ENCODE results near the gene SEPTIN8.

Gene SEPTIN8

GRCh38 chr5:132816554-132816953 lies 39.5 kb upstream of the SEPTIN8 start:
- no peaks in the 10 kb centered on the region for H3K27me3 ChIP-seq (ENCODE audit: low read length)
- H3K9me3 ChIP-seq (ENCODE audit: insufficient read depth, low read length): no peaks in the 10 kb centered on the region
- TF ChIP-seq EZH2phosphoT487 (conservative IDR thresholded peaks at IDR 0.05; ENCODE audit: low read length) (no peak), CTCF (IDR thresholded peaks at IDR 0.05; ENCODE audit: insufficient read depth, low read length, poor library complexity, severe bottlenecking) (no peak)
- H3K9me2 ChIP-seq (replicated peaks; ENCODE audit: insufficient read depth, low read length): no peaks in the 10 kb centered on the region
- H3K4me2 ChIP-seq (ENCODE audit: low read depth, low read length, poor library complexity, severe bottlenecking): no peak overlapping the region
- H3K4me3 ChIP-seq (ENCODE audit: insufficient read depth, low read length, poor library complexity, severe bottlenecking): no peak overlapping the region
- H3K9ac ChIP-seq (ENCODE audit: low read length): no peak overlapping the region
- no peaks in the 10 kb centered on the region for H4K20me1 ChIP-seq (ENCODE audit: low read depth, low read length)
- H3K36me3 ChIP-seq (ENCODE audit: low read length): no peaks in the 10 kb centered on the region
- H3K79me2 ChIP-seq (ENCODE audit: insufficient read depth, low read length): no peaks in the 10 kb centered on the region
- no peak overlapping the region for H2AFZ ChIP-seq (ENCODE audit: low read depth, low read length, severe bottlenecking)
- no peak overlapping the region for H3K27ac ChIP-seq (ENCODE audit: low read depth, low read length)
- H3F3A ChIP-seq (ENCODE audit: insufficient read depth): no peaks in the 10 kb centered on the region

GRCh38 chr5:132816083-132816482 lies 39.0 kb upstream of the SEPTIN8 start:
- H3K4me3 ChIP-seq (ENCODE audit: insufficient read depth, low read length, poor library complexity, severe bottlenecking): no peak overlapping the region
- no peak overlapping the region for H3K4me2 ChIP-seq (ENCODE audit: low read depth, low read length, poor library complexity, severe bottlenecking)
- no peaks in the 10 kb centered on the region for H3K9me3 ChIP-seq (ENCODE audit: insufficient read depth, low read length)

GRCh38 chr5:132815454-132815853 lies 38.4 kb upstream of the SEPTIN8 start:
- TF ChIP-seq EZH2phosphoT487 (conservative IDR thresholded peaks at IDR 0.05; ENCODE audit: low read length): no peak
- no peak for TF ChIP-seq CTCF (IDR thresholded peaks at IDR 0.05; ENCODE audit: insufficient read depth, low read length, poor library complexity, severe bottlenecking)
- Histone ChIP-seq H3K27ac (ENCODE audit: low read depth, low read length) (no peak overlapping the region), H3F3A (ENCODE audit: insufficient read depth) (no peaks in the 10 kb centered on the region), H3K4me3 (ENCODE audit: insufficient read depth, low read length, poor library complexity, severe bottlenecking) (no peak overlapping the region), H3K9ac (ENCODE audit: low read length) (no peak overlapping the region), H4K20me1 (ENCODE audit: low read depth, low read length) (no peaks in the 10 kb centered on the region), H3K36me3 (ENCODE audit: low read length) (no peaks in the 10 kb centered on the region), H3K9me2 (replicated peaks; ENCODE audit: insufficient read depth, low read length) (no peaks in the 10 kb centered on the region), H3K4me2 (ENCODE audit: low read depth, low read length, poor library complexity, severe bottlenecking) (no peak overlapping the region), H2AFZ (ENCODE audit: low read depth, low read length, severe bottlenecking) (no peak overlapping the region), H3K27me3 (ENCODE audit: low read length) (no peaks in the 10 kb centered on the region), H3K9me3 (ENCODE audit: insufficient read depth, low read length) (no peaks in the 10 kb centered on the region), H3K79me2 (ENCODE audit: insufficient read depth, low read length) (no peaks in the 10 kb centered on the region)

More at GRCh38 chr5:132816083-132816482, 39.0 kb upstream of the SEPTIN8 start:
- no peak for TF ChIP-seq EZH2phosphoT487 (conservative IDR thresholded peaks at IDR 0.05; ENCODE audit: low read length)
- no peak for TF ChIP-seq CTCF (IDR thresholded peaks at IDR 0.05; ENCODE audit: insufficient read depth, low read length, poor library complexity, severe bottlenecking)
- no peak overlapping the region for H3K27ac ChIP-seq (ENCODE audit: low read depth, low read length)
- no peak overlapping the region for H2AFZ ChIP-seq (ENCODE audit: low read depth, low read length, severe bottlenecking)
- H3K36me3 ChIP-seq (ENCODE audit: low read length): no peaks in the 10 kb centered on the region
- H3K27me3 ChIP-seq (ENCODE audit: low read length): no peaks in the 10 kb centered on the region
- H3K9ac ChIP-seq (ENCODE audit: low read length): no peak overlapping the region
- H3K9me2 ChIP-seq (replicated peaks; ENCODE audit: insufficient read depth, low read length): no peaks in the 10 kb centered on the region
- H3F3A ChIP-seq (ENCODE audit: insufficient read depth): no peaks in the 10 kb centered on the region
- no peaks in the 10 kb centered on the region for H4K20me1 ChIP-seq (ENCODE audit: low read depth, low read length)
- no peaks in the 10 kb centered on the region for H3K79me2 ChIP-seq (ENCODE audit: insufficient read depth, low read length)
